ENCODE data around the gene YEATS4. TPM values are rescaled to one million over a fixed set of nuclear protein-coding genes. Genes with fewer than 3 reads are reported as not detected.

YEATS4 gene
- total and polyA plus RNA-seq, 9 of the 15 experiments (the other 6 are each of a cell fraction or from before 2014, with no cell fraction given): 25.9 to 92.2 (median 49.2) TPM

- TF ChIP-seq ATF4 (CRISPR knock-in tag; IDR thresholded peaks at IDR 0.05) (no peak), GABPB2 (CRISPR knock-in tag; conservative IDR thresholded peaks at IDR 0.05) (no peak), FOS (IDR thresholded peaks at IDR 0.05; ENCODE audit: extremely low read depth, insufficient read length) (no peak), TSC22D4 (tag; IDR thresholded peaks at IDR 0.05) (no peak), RAD51 (IDR thresholded peaks at IDR 0.05; ENCODE audit: borderline replicate concordance, low read depth) (no peak), JUNB (CRISPR knock-in tag; conservative IDR thresholded peaks at IDR 0.05) (no peak), SAFB2 (IDR thresholded peaks at IDR 0.05; ENCODE audit: borderline replicate concordance, low read depth, low read length, severe bottlenecking) (no peak), RBM17 (IDR thresholded peaks at IDR 0.05; ENCODE audit: borderline replicate concordance, low read depth, low read length) (no peak)
Measured at GRCh38 chr12:69401940-69402339, 42.4 kb downstream of the YEATS4 start (continued).

GRCh38 chr12:69404851-69405565, 45.5 kb downstream of the YEATS4 start:
- Histone ChIP-seq H2AFZ (ENCODE audit: low read depth, low read length) (no peak overlapping the region), H3K4me3 (no peak overlapping the region), H3K9ac (ENCODE audit: insufficient read depth in 1 of 2, low read depth in 2 of 2, low read length in 2 of 2) (no peak overlapping the region), H3K36me3 (ENCODE audit: control insufficient read depth, insufficient read depth, low read length) (no peaks in the 10 kb centered on the region), H3K79me2 (ENCODE audit: control insufficient read depth, insufficient read depth, low read length) (no peaks in the 10 kb centered on the region), H3K9me3 (replicated peaks; ENCODE audit: control insufficient read depth, insufficient read depth, low read depth, low read length) (no peaks in the 10 kb centered on the region), H4K20me1 (replicated peaks; ENCODE audit: control insufficient read depth, insufficient read depth, low read length) (no peaks in the 10 kb centered on the region), H3K27ac (ENCODE audit: extremely low read depth, low read depth, low read length) (no peak overlapping the region), H3K4me2 (ENCODE audit: insufficient read depth, low read length) (no peak overlapping the region), H3K27me3 (ENCODE audit: control insufficient read depth in 2 of 2, insufficient read depth in 2 of 2, low read length in 2 of 2) (no peaks in the 10 kb centered on the region), H3K9me1 (ENCODE audit: control insufficient read depth, insufficient read depth, low read length) (no peaks in the 10 kb centered on the region), H3K4me1 (replicated peaks in 1 of 2; ENCODE audit: control insufficient read depth in 2 of 2, insufficient read depth in 2 of 2, low read length in 2 of 2) (no peaks in the 10 kb centered on the region)
- intact Hi-C loops (cut with micrococcal nuclease) (no loop called here), in situ Hi-C loops (cut with MboI) (no loop called here)
- DNase-seq (ENCODE audit: extremely low read depth in 1 of 4, low spot score in 3 of 4) (no peak), FAIRE-seq (no peak), ATAC-seq (no peak)
- ChIA-PET CTCF (ENCODE audit: low intra/inter-chr PET ratio) (no interaction called here), POLR2A (no interaction called here)
- 64% methylated on average over 7 of the region's 7 CpGs for WGBS (ENCODE audit: insufficient coverage, low coverage, missing lambda C conversion rate)
- no TSS peak for BruUV-seq (replicated peaks)
- TF ChIP-seq TRIM25 (IDR thresholded peaks at IDR 0.05; ENCODE audit: borderline replicate concordance) (no peak), CTCF (IDR thresholded peaks at IDR 0.05 in 2 of 3, conservative IDR thresholded peaks at IDR 0.05 in 1 of 3; ENCODE audit: insufficient read depth in 2 of 3, low read depth in 1 of 3, low read length in 3 of 3) (no peak), PTBP1 (IDR thresholded peaks at IDR 0.05; ENCODE audit: low read depth, low read length) (no peak), HBP1 (CRISPR knock-in tag; IDR thresholded peaks at IDR 0.05) (no peak), FOXO4 (CRISPR knock-in tag; IDR thresholded peaks at IDR 0.05) (no peak)
